ENCODE data around the gene TRPM5.

TRPM5 gene

DNA sequence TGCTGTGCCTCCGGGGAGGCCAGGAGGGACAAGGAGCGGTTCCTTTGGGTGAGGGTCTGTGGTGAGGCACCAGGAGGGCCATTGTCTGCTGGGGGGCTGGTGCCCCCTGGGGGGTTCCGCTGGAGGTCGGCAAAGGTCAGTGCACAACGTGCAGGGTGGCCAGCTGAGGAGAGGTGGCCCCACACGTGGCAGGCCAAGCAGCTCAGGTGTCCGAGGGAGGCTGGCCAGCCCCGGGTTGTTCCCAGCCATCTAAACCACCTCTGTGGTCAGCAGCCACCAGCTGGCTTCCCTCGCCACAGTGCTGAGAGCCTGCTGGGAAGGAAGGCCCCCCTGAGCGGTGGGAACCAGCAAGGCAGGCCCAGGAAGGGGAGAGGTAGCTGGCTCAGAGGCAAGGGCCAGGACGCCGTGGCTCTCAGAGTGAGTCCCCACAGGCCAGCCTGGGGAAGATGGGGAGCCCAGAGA lies 39.5 kb downstream of the TRPM5 start:
- no peak for DNase-seq (ENCODE audit: low read depth)
- H3K4me3 ChIP-seq (ENCODE audit: control insufficient read depth, low read depth, low read length) = no peak overlapping the region
- TF ChIP-seq, protein P1, sequence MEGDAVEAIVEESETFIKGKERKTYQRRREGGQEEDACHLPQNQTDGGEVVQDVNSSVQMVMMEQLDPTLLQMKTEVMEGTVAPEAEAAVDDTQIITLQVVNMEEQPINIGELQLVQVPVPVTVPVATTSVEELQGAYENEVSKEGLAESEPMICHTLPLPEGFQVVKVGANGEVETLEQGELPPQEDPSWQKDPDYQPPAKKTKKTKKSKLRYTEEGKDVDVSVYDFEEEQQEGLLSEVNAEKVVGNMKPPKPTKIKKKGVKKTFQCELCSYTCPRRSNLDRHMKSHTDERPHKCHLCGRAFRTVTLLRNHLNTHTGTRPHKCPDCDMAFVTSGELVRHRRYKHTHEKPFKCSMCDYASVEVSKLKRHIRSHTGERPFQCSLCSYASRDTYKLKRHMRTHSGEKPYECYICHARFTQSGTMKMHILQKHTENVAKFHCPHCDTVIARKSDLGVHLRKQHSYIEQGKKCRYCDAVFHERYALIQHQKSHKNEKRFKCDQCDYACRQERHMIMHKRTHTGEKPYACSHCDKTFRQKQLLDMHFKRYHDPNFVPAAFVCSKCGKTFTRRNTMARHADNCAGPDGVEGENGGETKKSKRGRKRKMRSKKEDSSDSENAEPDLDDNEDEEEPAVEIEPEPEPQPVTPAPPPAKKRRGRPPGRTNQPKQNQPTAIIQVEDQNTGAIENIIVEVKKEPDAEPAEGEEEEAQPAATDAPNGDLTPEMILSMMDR (IDR thresholded peaks at IDR 0.05; ENCODE audit: control insufficient read depth, insufficient read depth, low read depth, low read length, missing control alignments) = no peak

DNA sequence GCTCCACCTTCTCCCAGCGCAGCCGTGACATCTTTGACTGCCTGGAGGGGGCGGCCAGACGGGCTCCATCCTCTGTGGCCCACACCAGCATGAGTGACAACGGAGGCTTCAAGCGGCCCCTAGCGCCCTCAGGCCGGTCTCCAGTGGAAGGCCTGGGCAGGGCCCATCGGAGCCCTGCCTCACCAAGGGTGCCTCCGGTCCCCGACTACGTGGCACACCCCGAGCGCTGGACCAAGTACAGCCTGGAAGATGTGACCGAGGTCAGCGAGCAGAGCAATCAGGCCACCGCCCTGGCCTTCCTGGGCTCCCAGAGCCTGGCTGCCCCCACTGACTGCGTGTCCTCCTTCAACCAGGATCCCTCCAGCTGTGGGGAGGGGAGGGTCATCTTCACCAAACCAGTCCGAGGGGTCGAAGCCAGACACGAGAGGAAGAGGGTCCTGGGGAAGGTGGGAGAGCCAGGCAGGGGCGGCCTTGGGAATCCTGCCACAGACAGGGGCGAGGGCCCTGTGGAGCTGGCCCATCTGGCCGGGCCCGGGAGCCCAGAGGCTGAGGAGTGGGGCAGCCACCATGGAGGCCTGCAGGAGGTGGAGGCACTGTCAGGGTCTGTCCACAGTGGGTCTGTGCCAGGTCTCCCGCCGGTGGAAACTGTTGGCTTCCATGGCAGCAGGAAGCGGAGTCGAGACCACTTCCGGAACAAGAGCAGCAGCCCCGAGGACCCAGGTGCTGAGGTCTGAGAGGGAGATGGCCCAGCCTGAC lies 41.2 kb downstream of the TRPM5 start:
- TF ChIP-seq, protein P1 (IDR thresholded peaks at IDR 0.05; ENCODE audit: control insufficient read depth, insufficient read depth, low read depth, low read length, missing control alignments) = no peak
- no peak overlapping the region for H3K4me3 ChIP-seq (ENCODE audit: control insufficient read depth, low read depth, low read length)
- DNase-seq (ENCODE audit: low read depth) = no peak

DNA sequence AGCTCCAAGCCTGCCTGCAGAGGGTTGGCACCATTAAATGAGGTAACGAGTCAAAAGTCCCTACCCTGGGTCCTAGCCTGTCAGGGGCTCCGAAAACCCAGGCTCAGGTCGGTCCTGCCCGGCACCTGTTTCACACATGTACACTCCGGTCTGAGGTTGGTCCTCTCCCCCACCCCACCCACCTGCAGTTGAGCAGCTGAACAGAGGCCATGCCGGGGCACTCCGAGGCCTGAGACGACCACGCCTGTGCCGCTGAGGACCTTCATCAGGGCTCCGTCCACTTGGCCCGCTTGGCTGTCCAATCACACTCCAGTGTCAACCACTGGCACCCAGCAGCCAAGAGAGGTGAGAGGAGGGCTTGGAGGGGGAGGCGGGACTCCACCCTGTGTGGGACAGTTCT lies 42.2 kb downstream of the TRPM5 start:
- DNase-seq (ENCODE audit: low read depth) = no peak
- TF ChIP-seq, protein P1 (IDR thresholded peaks at IDR 0.05; ENCODE audit: control insufficient read depth, insufficient read depth, low read depth, low read length, missing control alignments) = no peak
- H3K4me3 ChIP-seq (ENCODE audit: control insufficient read depth, low read depth, low read length) = peak overlapping the region; percentile 54

DNA sequence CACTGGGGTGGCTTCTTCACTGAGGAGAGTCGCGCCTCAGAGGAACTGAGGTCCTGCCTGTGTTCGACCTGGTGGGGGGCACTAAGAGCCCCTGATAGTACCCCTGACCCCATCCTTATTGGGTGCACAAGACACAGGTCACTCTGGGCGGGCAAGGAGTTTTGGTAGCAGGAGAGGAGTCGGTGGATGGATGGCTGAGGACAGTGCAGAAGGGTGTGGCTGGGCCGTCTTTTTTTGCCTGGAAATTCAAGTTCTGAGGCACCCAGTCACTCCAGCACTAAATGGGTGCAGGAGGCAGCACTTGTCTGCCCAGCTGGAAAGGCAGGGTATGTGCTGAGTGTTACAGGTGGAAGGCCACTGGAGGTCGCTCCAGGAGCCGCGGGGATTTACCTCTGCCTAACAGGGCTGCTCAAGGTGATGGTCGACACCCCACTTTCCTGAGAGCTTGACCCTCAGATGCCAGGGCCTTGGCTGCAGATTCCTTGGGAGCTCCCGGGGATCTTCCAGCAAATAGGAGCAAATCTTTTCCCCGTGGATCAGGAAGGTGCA lies 42.8 kb downstream of the TRPM5 start:
- TF ChIP-seq, protein P1 (IDR thresholded peaks at IDR 0.05; ENCODE audit: control insufficient read depth, insufficient read depth, low read depth, low read length, missing control alignments) = no peak
- DNase-seq (ENCODE audit: low read depth) = no peak
- peak overlapping the region; percentile 54 for H3K4me3 ChIP-seq (ENCODE audit: control insufficient read depth, low read depth, low read length)

DNA sequence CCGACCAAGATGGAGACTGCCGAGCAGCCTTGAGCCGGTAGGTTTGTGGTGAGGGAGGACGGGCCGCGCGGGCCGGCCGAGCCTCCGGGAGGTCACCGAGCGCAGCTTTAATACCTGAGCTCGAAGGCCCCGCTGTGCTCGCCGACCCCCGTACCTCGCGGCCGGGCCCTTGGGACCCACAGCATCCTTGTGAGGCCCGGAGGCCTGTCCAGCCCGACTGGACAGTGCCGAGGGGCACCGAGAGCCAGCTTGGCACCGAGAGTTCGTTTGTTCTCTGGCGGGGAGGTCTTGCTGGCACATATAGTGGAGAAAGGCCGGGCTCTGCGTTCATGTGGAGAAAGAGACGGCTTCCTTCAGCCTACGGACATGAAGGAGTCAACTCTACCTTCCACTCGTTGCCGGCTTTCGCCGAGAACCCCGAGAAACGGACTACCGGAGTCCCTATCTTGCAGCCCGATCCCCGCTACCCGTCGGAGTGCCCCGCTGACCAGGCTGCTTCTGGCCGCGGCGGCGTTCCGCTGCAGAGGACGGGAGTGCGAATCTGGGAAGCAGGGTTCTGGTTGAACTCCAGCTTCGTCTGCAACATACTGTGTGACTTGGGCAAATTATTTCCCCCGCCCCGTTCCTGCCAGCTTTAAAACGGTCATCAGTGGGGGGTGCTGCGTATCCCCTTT lies 43.4 kb downstream of the TRPM5 start:
- DNase-seq (ENCODE audit: low read depth) = no peak
- peak overlapping the region; percentile 54 for H3K4me3 ChIP-seq (ENCODE audit: control insufficient read depth, low read depth, low read length)
- TF ChIP-seq, protein P1 (IDR thresholded peaks at IDR 0.05; ENCODE audit: control insufficient read depth, insufficient read depth, low read depth, low read length, missing control alignments) = no peak

DNA sequence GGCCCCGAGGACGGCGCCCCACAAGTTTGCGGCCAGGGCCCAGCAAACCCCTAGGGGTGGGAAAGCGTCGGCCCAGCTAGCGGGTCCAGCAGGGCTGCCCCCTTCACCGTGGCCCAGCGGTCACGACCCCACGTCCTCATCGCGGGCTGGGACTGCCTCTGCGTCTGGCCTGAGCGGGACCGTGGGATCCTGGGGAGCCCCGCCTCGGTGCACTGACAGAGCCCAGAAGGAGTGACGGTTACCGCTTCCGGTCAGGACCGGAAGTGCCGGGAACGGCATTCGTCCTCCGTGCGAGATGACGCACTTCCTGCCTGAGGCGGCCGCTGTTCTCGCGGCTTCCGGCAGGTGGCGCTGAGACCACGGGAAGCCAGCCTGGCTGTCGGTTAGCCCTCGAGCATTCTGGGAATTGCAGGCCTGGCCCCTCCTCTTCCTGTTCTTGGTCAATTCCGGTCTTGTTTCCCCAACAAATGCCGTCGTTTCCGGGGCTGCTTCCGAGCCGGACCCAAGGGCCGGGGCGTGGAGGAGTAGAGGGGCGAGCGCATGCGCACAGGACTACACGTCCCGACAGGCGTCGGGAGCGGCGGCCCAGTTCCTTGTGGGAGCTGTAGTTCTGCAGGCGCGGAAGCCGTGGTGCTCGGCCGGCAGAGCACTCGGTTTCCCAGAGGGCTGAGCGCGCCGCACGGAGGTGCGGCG lies 44.1 kb downstream of the TRPM5 start, which contains the start of gene TSSC4:
Gene TSSC4, plus strand, starts transcription at position 682 of the 693 bp plus-strand sequence. CDS start 1,884 bp downstream, outside the sequence.
- peak; percentile 99 for DNase-seq (ENCODE audit: low read depth)
- TF ChIP-seq, protein P1 (IDR thresholded peaks at IDR 0.05; ENCODE audit: control insufficient read depth, insufficient read depth, low read depth, low read length, missing control alignments) = peak; percentile 99
- peak within 1 kb of the TSS; percentile 91 for H3K4me3 ChIP-seq (ENCODE audit: control insufficient read depth, low read depth, low read length)
